ENCODE results near the gene SECTM1. TPM values are rescaled to one million over a fixed set of nuclear protein-coding genes. Genes with fewer than 3 reads are reported as not detected.

Gene SECTM1
- total RNA-seq, 2 donors from 2014 or later, result not detected

- 85 to 87% methylated on average over 14 to 25 of the region's 25 CpGs for WGBS, 2 experiments (ENCODE audit: insufficient coverage in 1 of 2, insufficient read length in 1 of 2)
- Mint-ChIP-seq H3K9me3 (no peaks in the 10 kb centered on the region), H3K27me3 (ENCODE audit: insufficient read depth) (peaks cover 75% of the 10 kb centered on the region), H3K4me1 (peaks cover 6% of the 10 kb centered on the region), H3K27ac (no peak overlapping the region), H3K36me3 (ENCODE audit: low read depth) (no peaks in the 10 kb centered on the region), H3K4me3 (no peak overlapping the region)
- Histone ChIP-seq H3K27me3 (ENCODE audit: control insufficient read depth, insufficient read depth, low read length, poor library complexity, severe bottlenecking) (peaks cover 69% of the 10 kb centered on the region), H3K36me3 (ENCODE audit: control insufficient read depth, insufficient read depth, low read length) (no peaks in the 10 kb centered on the region), H3K9ac (ENCODE audit: extremely low read depth, low read length, poor library complexity, severe bottlenecking) (no peak overlapping the region), H3K4me1 (ENCODE audit: control insufficient read depth, insufficient read depth, low read length) (no peaks in the 10 kb centered on the region), H3K27ac (ENCODE audit: low read depth, low read length) (no peak overlapping the region), H3K9me3 (ENCODE audit: control insufficient read depth, low read length) (no peaks in the 10 kb centered on the region), H3K4me3 (ENCODE audit: low read length) (no peak overlapping the region)
- TF ChIP-seq CTCF (conservative IDR thresholded peaks at IDR 0.05), result no peak
- no peak for DNase-seq
Observed at GRCh38 chr17:82334204-82334621, 647 bp upstream of the SECTM1 start.

GRCh38 chr17:82332669-82333278 is 792 bp downstream of the SECTM1 start:
- H3K27me3 ChIP-seq (ENCODE audit: control insufficient read depth, insufficient read depth, low read length, poor library complexity, severe bottlenecking), result peaks cover 65% of the 10 kb centered on the region
- Mint-ChIP-seq H3K27me3 (ENCODE audit: insufficient read depth) (peaks cover 64% of the 10 kb centered on the region), H3K9me3 (no peaks in the 10 kb centered on the region), H3K27ac (no peak overlapping the region), H3K4me3 (peak overlapping the region; percentile 32), H3K4me1 (peaks cover 8% of the 10 kb centered on the region), H3K36me3 (ENCODE audit: low read depth) (no peaks in the 10 kb centered on the region)
- TF ChIP-seq CTCF (conservative IDR thresholded peaks at IDR 0.05), result peak; percentile 29
- H3K27ac ChIP-seq (ENCODE audit: low read depth, low read length), result no peak overlapping the region
- H3K4me1 ChIP-seq (ENCODE audit: control insufficient read depth, insufficient read depth, low read length), result no peaks in the 10 kb centered on the region
- DNase-seq, result no peak
- H3K4me3 ChIP-seq (ENCODE audit: low read length), result no peak overlapping the region
- H3K36me3 ChIP-seq (ENCODE audit: control insufficient read depth, insufficient read depth, low read length), result no peaks in the 10 kb centered on the region
- no peaks in the 10 kb centered on the region for H3K9me3 ChIP-seq (ENCODE audit: control insufficient read depth, low read length)
- no peak overlapping the region for H3K9ac ChIP-seq (ENCODE audit: extremely low read depth, low read length, poor library complexity, severe bottlenecking)
- WGBS, 2 experiments (ENCODE audit: insufficient coverage in 1 of 2, insufficient read length in 1 of 2), result 31 to 42% methylated on average over 14 to 32 of the region's 32 CpGs

- Histone ChIP-seq H3K27me3 (ENCODE audit: control insufficient read depth, insufficient read depth, low read length, poor library complexity, severe bottlenecking) (peaks cover 61% of the 10 kb centered on the region), H3K4me3 (ENCODE audit: low read length) (no peak overlapping the region), H3K27ac (ENCODE audit: low read depth, low read length) (no peak overlapping the region), H3K4me1 (ENCODE audit: control insufficient read depth, insufficient read depth, low read length) (no peaks in the 10 kb centered on the region), H3K9ac (ENCODE audit: extremely low read depth, low read length, poor library complexity, severe bottlenecking) (no peak overlapping the region), H3K9me3 (ENCODE audit: control insufficient read depth, low read length) (no peaks in the 10 kb centered on the region), H3K36me3 (ENCODE audit: control insufficient read depth, insufficient read depth, low read length) (no peaks in the 10 kb centered on the region)
- Mint-ChIP-seq H3K36me3 (ENCODE audit: low read depth) (no peaks in the 10 kb centered on the region), H3K4me1 (peaks cover 12% of the 10 kb centered on the region), H3K27ac (no peak overlapping the region), H3K27me3 (ENCODE audit: insufficient read depth) (peaks cover 62% of the 10 kb centered on the region), H3K9me3 (no peaks in the 10 kb centered on the region), H3K4me3 (no peak overlapping the region)
- WGBS, 2 experiments (ENCODE audit: insufficient coverage in 1 of 2, insufficient read length in 1 of 2), result 88 to 92% methylated on average over 19 to 25 of the region's 25 CpGs
- DNase-seq, result no peak
- no peak for TF ChIP-seq CTCF (conservative IDR thresholded peaks at IDR 0.05)
Observed at GRCh38 chr17:82331345-82331939, 2.1 kb downstream of the SECTM1 start.
